ENCODE measurements around the gene CCDC180. TPM values are rescaled to one million over a fixed set of nuclear protein-coding genes. Genes with fewer than 3 reads are reported as not detected.
"Not testable (repeated sequence)": the region's sequence is repeated elsewhere in the genome, so short reads cannot be mapped to it uniquely, and the experiment has no call there.

Gene CCDC180
- total RNA-seq, 1 donor from 2014 or later: 1.3 TPM

- no peak for DNase-seq (ENCODE audit: low read depth, low spot score)
These were observed 3.4 kb downstream of the CCDC180 start for GRCh38 chr9:97310896-97311295.

GRCh38 chr9:97311798-97312500 is 4.5 kb downstream of the CCDC180 start:
- no peak for DNase-seq (ENCODE audit: low read depth, low spot score)

GRCh38 chr9:97312556-97312955 is 5.1 kb downstream of the CCDC180 start:
- DNase-seq (ENCODE audit: low read depth, low spot score): no peak

DNA sequence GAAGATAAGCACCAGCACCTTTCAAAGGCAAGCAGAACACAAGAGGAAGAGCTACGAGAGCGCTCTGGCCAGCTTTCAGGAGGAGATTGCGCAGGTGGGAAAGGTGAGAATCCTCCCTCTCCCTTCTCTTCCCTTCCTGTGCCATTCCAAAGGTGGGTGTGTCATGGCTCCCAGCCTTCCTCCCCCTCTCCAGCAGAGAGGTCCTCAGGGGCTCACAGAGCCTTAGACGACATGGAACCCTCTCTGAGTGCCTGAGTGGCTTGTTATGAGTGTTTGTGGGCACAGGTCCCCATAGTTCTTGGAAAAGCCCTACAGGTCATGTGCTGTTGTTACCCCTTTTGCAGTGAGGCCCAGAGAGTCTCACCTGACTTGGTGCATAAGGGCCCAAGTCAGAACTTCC is 5.8 kb downstream of the CCDC180 start:
- DNase-seq (ENCODE audit: low read depth, low spot score): no peak

DNA sequence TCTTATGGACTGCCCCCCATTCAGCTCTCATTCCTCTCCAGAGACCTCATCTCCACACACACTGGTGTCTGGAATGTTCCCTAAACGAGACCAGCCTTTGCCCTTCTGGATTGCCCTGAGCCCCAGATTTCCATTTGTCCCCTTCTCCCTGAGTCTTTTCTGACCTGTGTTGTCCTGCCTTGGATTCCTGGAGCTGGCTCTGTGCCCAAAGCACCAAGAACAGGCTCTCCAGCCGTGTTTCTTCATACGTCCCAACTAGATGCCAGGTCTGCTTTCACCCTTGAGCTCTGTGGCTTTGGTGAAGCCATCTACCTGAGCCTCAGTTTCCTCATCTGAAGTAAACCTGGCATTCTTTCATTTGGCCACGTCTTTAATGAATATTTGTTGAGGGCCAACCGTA is 6.3 kb downstream of the CCDC180 start:
- DNase-seq (ENCODE audit: low read depth, low spot score): no peak

- DNase-seq (ENCODE audit: low read depth, low spot score): no peak
These were observed 7.0 kb downstream of the CCDC180 start for GRCh38 chr9:97314503-97314902.

DNA sequence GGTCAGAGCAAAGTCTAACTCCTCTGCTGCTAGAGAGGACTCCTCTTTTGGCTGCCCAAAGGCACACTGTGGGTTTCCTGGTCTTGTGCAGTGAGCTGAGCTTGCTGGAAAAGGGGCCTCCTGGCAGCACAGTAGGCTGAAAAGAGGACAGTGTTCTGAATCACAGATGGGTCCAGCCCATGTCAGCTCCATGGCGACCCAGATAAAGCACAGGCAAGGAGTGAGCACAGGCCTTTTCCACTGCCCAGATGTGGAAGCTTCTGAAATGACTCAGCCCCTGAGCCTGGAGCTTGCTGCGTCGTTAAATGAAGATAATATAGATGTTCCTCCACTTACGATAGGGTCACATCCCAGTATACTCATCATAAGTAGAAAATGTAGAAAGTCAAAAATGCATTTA is 8.1 kb downstream of the CCDC180 start:
- no peak for DNase-seq (ENCODE audit: low read depth, low spot score)

GRCh38 chr9:97316904-97317303 is 9.4 kb downstream of the CCDC180 start:
- no peak for DNase-seq (ENCODE audit: low read depth, low spot score)

DNA sequence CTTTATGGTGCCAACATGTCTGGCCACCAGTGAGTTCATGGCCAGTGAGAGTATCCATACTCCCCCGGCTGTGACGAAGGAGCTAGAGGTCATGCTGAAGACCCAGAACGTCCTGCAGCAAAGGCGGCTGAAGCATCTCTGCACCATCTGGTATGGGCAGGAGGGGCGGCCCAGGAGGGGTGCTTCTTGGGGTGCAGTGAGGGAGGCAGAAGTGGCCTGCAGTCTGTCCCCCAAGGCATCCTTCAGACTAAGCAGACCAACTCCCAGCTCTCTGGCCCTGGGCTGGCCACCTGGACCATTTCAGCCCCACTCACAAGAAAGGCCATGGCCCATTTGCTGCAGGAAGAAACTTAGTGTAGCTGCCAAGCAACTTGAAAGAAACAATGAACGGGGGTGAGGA is 11.0 kb downstream of the CCDC180 start:
- no peak for DNase-seq (ENCODE audit: low read depth, low spot score)

DNA sequence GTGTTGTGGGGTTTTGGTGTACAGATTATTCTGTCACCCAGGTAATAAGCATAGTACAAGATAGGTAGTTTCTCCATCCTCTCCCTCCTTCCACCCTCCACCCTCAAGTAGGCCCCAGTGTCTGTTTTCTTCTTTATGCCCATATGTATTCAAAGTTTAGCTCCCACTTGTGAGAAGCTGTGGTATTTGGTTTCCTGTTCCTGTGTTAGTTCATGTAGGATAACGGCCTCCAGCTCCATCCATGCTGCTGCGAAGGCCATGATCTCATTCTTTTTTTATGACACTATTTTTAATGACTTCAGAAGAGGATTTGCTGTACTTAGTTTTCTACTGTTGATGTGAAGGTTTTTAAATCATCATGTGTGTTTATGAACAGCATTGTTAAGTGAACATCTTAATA is 11.9 kb downstream of the CCDC180 start:
- no peak for DNase-seq (ENCODE audit: low read depth, low spot score)

DNA sequence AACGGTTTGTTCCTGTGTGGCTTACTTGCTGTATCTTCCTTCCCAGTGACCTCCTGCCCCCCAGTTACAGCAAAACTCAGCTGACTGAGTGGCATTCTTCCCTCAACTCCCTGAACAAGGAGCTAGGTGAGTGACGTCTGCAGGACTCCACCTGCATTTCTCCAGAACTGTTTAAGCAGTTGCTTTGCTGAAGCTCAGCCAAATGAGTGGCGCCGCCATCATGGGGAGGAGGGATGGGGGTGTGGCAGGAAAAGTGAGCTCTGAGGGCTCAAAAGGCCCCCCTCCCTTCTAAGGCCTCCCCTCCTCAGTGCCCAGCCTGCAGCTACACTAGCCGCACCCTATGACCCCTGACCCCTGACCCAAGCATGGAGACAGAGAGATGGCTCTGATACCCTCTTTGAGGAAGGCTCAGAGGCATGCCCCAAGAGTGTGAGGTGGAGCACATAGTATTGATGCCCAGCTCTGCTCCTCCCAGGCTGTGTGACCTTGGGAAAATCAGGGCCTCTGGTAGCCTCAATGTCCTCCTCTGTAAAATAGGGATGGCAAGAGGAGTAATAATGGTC is 12.7 kb downstream of the CCDC180 start:
- no peak for DNase-seq (ENCODE audit: low read depth, low spot score)

DNA sequence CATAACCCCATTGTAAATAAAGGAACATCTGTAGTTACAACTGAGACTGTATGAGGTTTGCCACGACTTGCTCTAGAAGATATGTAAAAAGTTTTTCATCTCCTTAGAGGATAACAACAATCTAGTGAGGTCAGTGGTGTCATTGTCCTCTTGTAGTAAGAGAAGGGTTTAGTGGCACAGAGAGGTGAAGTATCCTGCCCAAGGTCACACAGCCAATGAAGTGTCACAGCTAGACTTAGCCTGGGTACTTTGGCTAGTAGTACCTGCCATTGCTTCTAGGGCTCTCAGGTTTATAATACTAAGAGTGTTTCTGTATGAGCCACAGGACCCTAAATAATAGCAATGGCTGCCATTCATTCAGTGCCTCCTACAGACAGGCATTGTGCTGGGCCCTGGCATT is 13.8 kb downstream of the CCDC180 start:
- no peak for DNase-seq (ENCODE audit: low read depth, low spot score)

GRCh38 chr9:97321691-97322090 is 14.2 kb downstream of the CCDC180 start:
- DNase-seq (ENCODE audit: low read depth, low spot score): no peak

DNA sequence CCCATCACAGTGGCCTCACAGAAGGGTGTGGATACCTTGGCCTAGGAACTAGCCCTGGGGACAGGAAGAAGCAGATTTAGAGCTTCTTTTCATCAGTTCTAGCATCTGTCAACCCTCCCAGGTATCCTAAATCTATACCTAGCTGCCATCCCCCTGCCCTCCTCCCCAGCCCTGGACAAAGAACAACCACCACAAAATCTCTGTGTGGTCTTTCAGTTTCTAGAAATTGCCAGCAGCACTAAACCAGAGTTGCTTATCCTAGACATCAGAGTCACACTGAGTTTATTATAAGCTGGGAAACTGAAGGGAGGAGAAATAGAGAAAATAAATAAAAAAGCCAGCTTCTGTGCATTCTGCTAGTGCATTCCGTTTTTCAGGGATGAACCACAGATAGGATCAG is 14.6 kb downstream of the CCDC180 start:
- DNase-seq (ENCODE audit: low read depth, low spot score): no peak

GRCh38 chr9:97324954-97325353 is 17.5 kb downstream of the CCDC180 start:
- no peak for DNase-seq (ENCODE audit: low read depth, low spot score)

GRCh38 chr9:97327562-97327961 is 20.1 kb downstream of the CCDC180 start:
- no peak for DNase-seq (ENCODE audit: low read depth, low spot score)

- DNase-seq (ENCODE audit: low read depth, low spot score): no peak
These were observed 25.5 kb downstream of the CCDC180 start for GRCh38 chr9:97332993-97333392.

- DNase-seq (ENCODE audit: low read depth, low spot score): not testable (repeated sequence)
These were observed 28.2 kb downstream of the CCDC180 start for GRCh38 chr9:97335622-97336021.

DNA sequence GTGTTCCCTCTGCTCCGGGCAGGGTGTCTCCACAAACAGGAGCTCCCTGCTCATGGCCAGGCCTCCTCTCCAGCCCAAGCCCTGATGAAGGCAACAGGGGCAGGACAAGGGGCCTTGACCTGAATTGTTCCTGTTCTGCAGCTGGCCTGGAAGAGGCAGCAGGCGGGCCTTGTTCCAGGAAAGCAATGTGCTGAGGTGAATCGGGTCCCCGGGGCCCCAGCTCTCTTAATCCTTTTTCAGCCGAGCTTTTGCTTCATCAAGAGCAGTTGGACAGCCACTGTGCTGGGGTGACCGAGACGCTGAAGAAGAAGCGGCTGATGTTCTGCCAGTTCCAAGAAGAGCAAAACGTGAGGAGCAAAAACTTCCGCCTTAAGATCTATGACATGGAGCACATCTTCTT is 41.4 kb downstream of the CCDC180 start:
- no peak for DNase-seq (ENCODE audit: low read depth, low spot score)

- no peak for DNase-seq (ENCODE audit: low read depth, low spot score)
These were observed 41.9 kb downstream of the CCDC180 start for GRCh38 chr9:97349400-97349799.

GRCh38 chr9:97354637-97355036 is 47.2 kb downstream of the CCDC180 start:
- no peak for DNase-seq (ENCODE audit: low read depth, low spot score)

DNA sequence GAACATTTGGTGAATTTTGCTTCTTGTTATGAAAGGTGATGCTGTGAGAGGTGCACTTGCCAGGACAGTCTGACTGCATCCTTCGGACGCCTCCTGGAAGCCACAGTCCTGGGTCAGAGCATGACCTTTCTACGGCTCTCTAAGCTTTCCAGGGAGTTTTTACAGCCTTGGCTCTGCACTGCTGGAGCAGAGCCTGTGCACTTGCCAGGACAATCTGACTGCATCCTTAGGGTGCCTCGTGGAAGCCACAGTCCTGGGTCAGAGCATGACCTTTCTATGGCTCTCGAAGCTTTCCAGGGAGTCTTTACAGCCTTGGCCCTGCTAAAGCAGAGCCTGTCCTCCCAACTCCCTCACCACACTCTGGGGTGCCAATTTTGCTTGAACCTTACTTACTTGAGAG is 49.6 kb downstream of the CCDC180 start:
- no peak for DNase-seq (ENCODE audit: low read depth, low spot score)

All from pulmonary artery endothelial cell (primary cell).